DMS153 treated with DMSO at 0.1 percent for 48 hours (cell line): Measurements from ENCODE around the gene PTPRA.
"Not testable (repeated sequence)": the region's sequence is repeated elsewhere in the genome, so short reads cannot be mapped to it uniquely, and the experiment has no call there.

Source experiments
- DNase-seq: peaks from one replicate; lab custom pipeline; 2025; ENCODE audit not compliant: unreplicated experiment; lab: John Stamatoyannopoulos, UW

PTPRA gene

DNA sequence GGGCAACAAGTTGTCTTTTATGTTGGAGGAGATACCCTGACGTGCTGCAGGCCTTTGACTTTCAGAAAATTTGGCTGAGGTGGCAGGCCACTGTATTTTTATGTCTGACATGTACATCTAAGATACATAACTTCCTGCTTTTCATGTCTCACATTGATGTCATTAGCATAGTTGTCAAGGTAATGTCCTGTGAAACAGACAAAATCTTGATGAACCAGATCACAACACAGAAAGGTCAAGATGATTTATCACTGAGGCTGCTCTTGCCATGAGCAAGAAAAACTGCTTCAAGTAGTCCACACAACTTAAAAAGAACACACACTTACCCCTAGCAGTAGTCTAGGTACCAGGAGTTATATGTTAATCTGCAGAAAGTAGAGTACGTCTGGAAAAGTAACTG, 120.0 kb downstream of the PTPRA start:
- no peak for DNase-seq

GRCh38 chr20:2995796-2996195, 122.5 kb downstream of the PTPRA start:
- no peak for DNase-seq

GRCh38 chr20:2998728-2999127, 125.4 kb downstream of the PTPRA start:
- no peak for DNase-seq

- DNase-seq: peak; percentile 69
Measured at GRCh38 chr20:3000852-3001523, 127.7 kb downstream of the PTPRA start.

GRCh38 chr20:3003416-3003815, 130.1 kb downstream of the PTPRA start:
- no peak for DNase-seq

- DNase-seq: no peak
Measured at GRCh38 chr20:3010985-3011723, 137.9 kb downstream of the PTPRA start.

- no peak for DNase-seq
Measured at GRCh38 chr20:3011752-3012151, 138.5 kb downstream of the PTPRA start.

GRCh38 chr20:3013771-3014170, 140.5 kb downstream of the PTPRA start:
- DNase-seq: no peak

DNA sequence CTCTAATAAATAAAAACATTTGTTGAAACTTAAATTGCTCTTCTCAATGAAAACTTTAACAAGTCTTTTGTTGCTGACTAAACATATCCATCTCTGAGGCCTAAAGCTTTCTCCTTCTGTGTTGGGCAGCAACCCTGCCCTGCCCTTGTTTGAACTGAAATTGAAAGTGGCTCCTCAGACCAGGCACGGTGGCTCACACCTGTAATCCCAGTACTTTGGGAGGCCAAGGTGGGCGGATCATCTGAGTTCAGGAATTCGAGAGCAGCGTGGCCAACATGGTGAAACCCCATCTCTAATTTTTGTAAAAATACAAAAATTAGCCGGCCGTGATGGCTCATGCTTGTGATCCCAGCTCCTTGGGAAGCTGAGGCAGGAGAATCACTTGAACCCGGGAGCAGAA, 140.9 kb downstream of the PTPRA start:
- DNase-seq: no peak

DNA sequence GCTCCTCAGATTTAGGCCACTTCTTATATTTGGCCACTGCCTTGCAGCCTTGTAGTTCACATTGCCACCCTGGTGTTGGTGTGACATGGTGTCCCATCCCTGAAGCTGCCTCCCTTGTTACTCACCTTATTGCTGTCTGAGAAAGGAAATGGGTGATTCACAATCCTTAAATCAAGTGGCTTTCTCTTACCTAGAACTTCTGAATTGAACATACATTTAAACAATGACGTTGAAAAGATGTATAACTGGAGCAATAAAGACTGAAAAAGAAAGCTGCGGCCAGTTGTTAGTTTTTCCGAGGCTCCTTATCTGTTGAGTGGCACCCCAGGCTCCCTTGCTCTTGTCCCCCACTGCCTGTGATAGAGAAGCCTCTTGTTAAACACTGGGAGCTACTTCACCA, 141.4 kb downstream of the PTPRA start:
- DNase-seq: no peak

DNA sequence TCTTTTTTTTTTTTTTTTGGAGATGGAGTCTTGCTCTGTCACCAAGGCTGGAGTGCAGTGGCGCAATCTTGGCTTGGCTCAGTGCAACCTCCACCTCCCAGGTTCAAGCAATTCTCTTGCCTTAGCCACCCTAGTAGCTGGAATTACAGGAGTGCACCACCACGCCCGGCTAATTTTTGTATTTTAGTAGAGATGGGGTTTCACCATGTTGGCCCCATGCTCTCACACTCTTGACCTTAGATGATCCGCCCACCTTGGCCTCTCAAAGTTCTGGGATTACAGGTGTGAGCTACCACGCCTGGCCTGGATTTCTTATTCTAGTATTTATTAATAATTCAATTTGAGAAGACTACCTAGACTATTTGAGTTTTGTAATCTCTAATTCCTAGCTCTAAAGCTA, 142.0 kb downstream of the PTPRA start:
- DNase-seq: not testable (repeated sequence)

- DNase-seq: no peak
Measured at GRCh38 chr20:3021327-3021726, 148.0 kb downstream of the PTPRA start.

DNA sequence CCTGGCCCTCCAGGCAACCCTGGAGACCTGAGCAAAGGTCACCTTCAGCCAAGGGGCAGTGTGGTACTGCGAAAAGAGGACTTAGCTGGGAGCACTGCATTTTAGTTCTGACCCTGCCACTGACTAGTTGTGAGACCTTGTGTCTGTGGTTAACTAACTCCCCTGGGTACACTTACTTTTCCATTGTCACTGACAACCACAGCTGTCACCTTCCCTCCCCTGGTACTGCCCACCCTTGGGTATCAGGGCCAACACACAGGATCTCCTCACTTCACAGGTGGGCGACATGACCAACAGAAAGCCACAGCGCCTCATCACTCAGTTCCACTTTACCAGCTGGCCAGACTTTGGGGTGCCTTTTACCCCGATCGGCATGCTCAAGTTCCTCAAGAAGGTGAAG, 148.5 kb downstream of the PTPRA start:
- no peak for DNase-seq

GRCh38 chr20:3022559-3023490, 149.5 kb downstream of the PTPRA start:
- not testable (repeated sequence) for DNase-seq

- no peak for DNase-seq
Measured at GRCh38 chr20:3027987-3028386, 154.7 kb downstream of the PTPRA start.

- no peak for DNase-seq
Measured at GRCh38 chr20:3031524-3032147, 158.4 kb downstream of the PTPRA start.

DNA sequence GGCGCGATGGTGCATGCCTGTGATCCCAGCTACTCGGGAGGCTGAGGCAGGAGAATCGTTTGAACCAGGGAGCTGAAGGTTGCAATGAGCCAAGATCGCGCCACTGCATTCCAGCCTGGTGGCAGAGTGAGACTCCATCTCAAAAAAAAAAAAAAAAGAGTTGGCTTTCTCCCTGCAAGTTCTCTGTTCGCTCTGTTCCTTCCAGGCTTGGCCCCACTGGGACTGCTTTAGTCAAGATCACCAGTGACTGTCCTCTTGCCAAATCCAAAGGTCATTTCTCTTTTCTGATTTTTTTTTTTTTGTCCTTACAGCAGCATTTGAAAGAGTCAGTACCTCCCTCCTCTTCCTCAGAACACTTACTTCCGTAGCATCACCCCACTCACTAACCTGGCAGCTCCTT, 159.3 kb downstream of the PTPRA start:
- DNase-seq: no peak

GRCh38 chr20:3037654-3038053, 164.4 kb downstream of the PTPRA start:
- DNase-seq: no peak

DNA sequence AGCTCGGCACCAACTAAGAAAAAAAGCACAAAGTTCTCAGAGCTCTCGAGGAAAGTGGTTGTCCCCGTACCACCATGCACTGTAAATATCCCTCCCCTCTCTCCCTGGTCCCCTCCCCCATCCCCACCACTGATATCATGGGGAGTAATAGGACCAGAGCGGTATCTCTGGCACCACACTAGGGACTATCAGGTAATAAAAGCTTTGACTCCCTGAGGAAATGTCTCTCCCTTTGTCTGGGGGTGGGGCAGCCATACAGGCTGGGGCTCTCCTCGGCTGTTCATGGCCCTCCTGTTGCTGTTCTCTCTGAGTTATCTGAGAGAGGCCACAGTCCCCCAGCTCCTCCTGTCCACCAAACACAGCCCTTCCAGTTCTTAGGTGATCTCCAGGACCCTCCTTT, 165.2 kb downstream of the PTPRA start:
- no peak for DNase-seq

- no peak for DNase-seq
Measured at GRCh38 chr20:3039426-3039825, 166.1 kb downstream of the PTPRA start.

- DNase-seq: no peak
Measured at GRCh38 chr20:3040086-3040485, 166.8 kb downstream of the PTPRA start.
